ENCODE data around the gene ADAM15. TPM values are rescaled to one million over a fixed set of nuclear protein-coding genes. Genes with fewer than 3 reads are reported as not detected.

ADAM15 gene
- total RNA-seq, 1 experiment from 2014 or later, result 30.6 TPM

DNA sequence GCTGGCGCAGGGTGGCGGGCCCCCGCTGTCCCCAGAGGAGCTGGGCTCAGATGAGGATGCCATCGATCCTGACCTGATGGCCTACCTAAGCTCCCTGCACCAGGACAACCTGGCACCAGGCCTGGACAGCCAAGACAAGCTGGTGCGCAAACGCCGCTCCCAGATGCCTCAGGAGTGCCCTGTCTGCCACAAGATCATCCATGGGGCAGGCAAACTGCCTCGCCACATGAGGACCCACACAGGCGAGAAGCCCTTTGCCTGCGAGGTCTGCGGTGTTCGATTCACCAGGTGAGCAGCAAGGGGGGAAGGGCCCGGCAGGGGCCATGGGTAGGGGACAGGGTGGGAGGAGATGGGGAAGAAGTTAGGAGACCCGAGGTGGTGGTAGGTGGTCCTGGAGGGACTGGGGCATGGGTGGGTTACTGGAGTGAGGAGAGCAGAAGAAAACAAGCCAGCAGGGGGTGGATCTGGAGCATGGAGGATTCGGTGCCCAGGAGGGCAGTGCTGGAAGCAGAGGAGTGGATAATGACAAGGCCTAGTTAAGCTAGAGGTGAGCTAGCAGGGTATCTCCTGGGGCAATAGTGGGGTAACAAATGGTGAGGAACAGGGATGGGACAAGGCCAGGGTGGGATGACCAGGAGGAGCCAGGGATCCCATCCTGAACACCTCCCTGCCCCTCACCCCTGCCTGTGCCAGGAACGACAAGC is 35.4 kb upstream of the ADAM15 start:
- no CpG with 5 or more reads among the region's 16 CpGs for WGBS (ENCODE audit: extremely low coverage, insufficient read length, low lambda C conversion rate)
- H4K8ac ChIP-seq (replicated peaks; ENCODE audit: insufficient read length, low read depth, low read length), result no peak overlapping the region
- no peak overlapping the region for H2AFZ ChIP-seq (ENCODE audit: low read length)
- Mint-ChIP-seq H3K4me3 (peak overlapping the region in 1 of 2 experiments; percentile 42; a peak in 2 of 5 replicates), H3K36me3 (ENCODE audit: insufficient read depth in 1 of 3, low read depth in 3 of 3) (peaks cover 8 to 39% (median 23%) of the 10 kb centered on the region in 3 experiments; a peak in 6 of 7 replicates), H3K4me1 (peaks cover 39 to 62% of the 10 kb centered on the region in 2 experiments), H3K27ac (peak overlapping the region in 2 of 3 experiments; percentile 51 to 80; a peak in 4 of 7 replicates), H3K27me3 (ENCODE audit: low read depth) (no peaks in the 10 kb centered on the region; the same call in 1 of the 2 replicates), H3K9me3 (no peaks in the 10 kb centered on the region; a peak in 1 of 5 replicates)
- no peak overlapping the region for H3K23ac ChIP-seq (ENCODE audit: insufficient read length, low read depth, low read length)
- H3K4ac ChIP-seq (ENCODE audit: low read depth, low read length), result no peak overlapping the region
- no peaks in the 10 kb centered on the region for H3K27me3 ChIP-seq (ENCODE audit: insufficient read depth, low read length)
- no peak overlapping the region for H2BK5ac ChIP-seq (ENCODE audit: insufficient read length, low read length)
- peaks cover 3% of the 10 kb centered on the region; the same call in 1 of the 2 replicates for H3K4me1 ChIP-seq (ENCODE audit: insufficient read depth, low read length)
- no peak overlapping the region for H2BK20ac ChIP-seq (ENCODE audit: low read depth, low read length, poor library complexity, severe bottlenecking)
- H3K18ac ChIP-seq (ENCODE audit: insufficient read length, low read depth, low read length), result no peak overlapping the region
- H3K27ac ChIP-seq (ENCODE audit: insufficient read length, low read depth, low read length), result no peak overlapping the region
- no peak overlapping the region for H2BK120ac ChIP-seq (ENCODE audit: low read depth, low read length, poor library complexity, severe bottlenecking)
- H3K56ac ChIP-seq (ENCODE audit: insufficient read length, low read depth, low read length), result no peak overlapping the region
- no peak overlapping the region for H2AK5ac ChIP-seq (ENCODE audit: insufficient read length, low read length)
- H2BK12ac ChIP-seq (ENCODE audit: insufficient read length, low read depth, low read length), result no peak overlapping the region
- no peaks in the 10 kb centered on the region for H3K9me3 ChIP-seq (ENCODE audit: control insufficient read depth, low read depth, low read length)
- no peak overlapping the region for H4K5ac ChIP-seq (ENCODE audit: insufficient read length, low read depth, low read length)
- TF ChIP-seq, protein P1, sequence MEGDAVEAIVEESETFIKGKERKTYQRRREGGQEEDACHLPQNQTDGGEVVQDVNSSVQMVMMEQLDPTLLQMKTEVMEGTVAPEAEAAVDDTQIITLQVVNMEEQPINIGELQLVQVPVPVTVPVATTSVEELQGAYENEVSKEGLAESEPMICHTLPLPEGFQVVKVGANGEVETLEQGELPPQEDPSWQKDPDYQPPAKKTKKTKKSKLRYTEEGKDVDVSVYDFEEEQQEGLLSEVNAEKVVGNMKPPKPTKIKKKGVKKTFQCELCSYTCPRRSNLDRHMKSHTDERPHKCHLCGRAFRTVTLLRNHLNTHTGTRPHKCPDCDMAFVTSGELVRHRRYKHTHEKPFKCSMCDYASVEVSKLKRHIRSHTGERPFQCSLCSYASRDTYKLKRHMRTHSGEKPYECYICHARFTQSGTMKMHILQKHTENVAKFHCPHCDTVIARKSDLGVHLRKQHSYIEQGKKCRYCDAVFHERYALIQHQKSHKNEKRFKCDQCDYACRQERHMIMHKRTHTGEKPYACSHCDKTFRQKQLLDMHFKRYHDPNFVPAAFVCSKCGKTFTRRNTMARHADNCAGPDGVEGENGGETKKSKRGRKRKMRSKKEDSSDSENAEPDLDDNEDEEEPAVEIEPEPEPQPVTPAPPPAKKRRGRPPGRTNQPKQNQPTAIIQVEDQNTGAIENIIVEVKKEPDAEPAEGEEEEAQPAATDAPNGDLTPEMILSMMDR (conservative IDR thresholded peaks at IDR 0.05), result no peak
- no peak overlapping the region for H3K14ac ChIP-seq (ENCODE audit: insufficient read depth, low read length)
- no peak overlapping the region for H3T11ph ChIP-seq (ENCODE audit: low read length)
- no peaks in the 10 kb centered on the region for H3K23me2 ChIP-seq (ENCODE audit: insufficient read length, low read depth, low read length, poor library complexity, severe bottlenecking)
- H2BK15ac ChIP-seq (ENCODE audit: low read depth, low read length), result no peak overlapping the region
- no peak overlapping the region for H3K9ac ChIP-seq (ENCODE audit: extremely low read depth, insufficient read length, low read length)
- H4K20me1 ChIP-seq (ENCODE audit: control insufficient read depth, insufficient read depth, insufficient read length), result no peaks in the 10 kb centered on the region
- no peaks in the 10 kb centered on the region for H3K79me1 ChIP-seq (ENCODE audit: insufficient read depth, low read depth, low read length, poor library complexity, severe bottlenecking)
- no peak overlapping the region for H3K4me2 ChIP-seq (ENCODE audit: insufficient read depth, insufficient read length, low read length)
- DNase-seq, result no peak
- no peak overlapping the region for H4K91ac ChIP-seq (ENCODE audit: insufficient read length, low read depth, low read length)
- H3K79me2 ChIP-seq (ENCODE audit: insufficient read depth, low read length), result no peaks in the 10 kb centered on the region; the same call in 1 of the 2 replicates
